Upper lobe of left lung (tissue), 6 donors: ENCODE results near the gene CUL2. TPM values are rescaled to one million over a fixed set of nuclear protein-coding genes. Genes with fewer than 3 reads are reported as not detected.

Experiments used
- ATAC-seq, 2 donors: fragments of 200-7000 bp; cut with Tn5 transposase; one replicate each; pipeline ENCODE4 v1.9.1; 2022; ENCODE audit warnings: mild to moderate bottlenecking in 2 of 2, moderate library complexity in 2 of 2; ENCODE audit not compliant: low FRiP score in 2 of 2
- DNase-seq, 2 donors: peaks; one replicate each; pipeline ENCODE4 v3.0.0-alpha.2; 2019 to 2020
- H3K27ac ChIP-seq, 4 donors: fragments of 200-600 bp; sonication (generic); one replicate each; pipeline ENCODE4 v1.5.1; 2016 to 2019
- H3K27me3 ChIP-seq, 4 donors: fragments of 200-600 bp; sonication (generic); one replicate each; pipeline ENCODE4 v1.5.1; 2017 to 2019
- H3K36me3 ChIP-seq, 4 donors: fragments of 200-600 bp; sonication (generic); one replicate each; pipeline ENCODE4 v1.5.1; 2016 to 2019
- H3K4me1 ChIP-seq, 4 donors: fragments of 200-600 bp; sonication (generic); one replicate each; pipeline ENCODE4 v1.5.1; 2018 to 2019
- H3K4me3 ChIP-seq, 4 donors: fragments of 200-600 bp; sonication (generic); one replicate each; pipeline ENCODE4 v1.5.1; 2017 to 2019; ENCODE audit warnings: mild to moderate bottlenecking in 2 of 4, moderate library complexity in 1 of 4
- H3K9me3 ChIP-seq, 4 donors: fragments of 200-600 bp; sonication (generic); one replicate each; pipeline ENCODE4 v1.5.1; 2018 to 2019
- EP300 ChIP-seq, 4 donors: sonication (generic); formaldehyde crosslinking; IDR thresholded peaks; one replicate each; pipeline ENCODE4 v1.5.1; 2017; ENCODE audit warnings: antibody characterized with exemption in 4 of 4, control low read depth in 2 of 4
- POLR2A ChIP-seq, 4 donors: fragments of 450-650 bp; IDR thresholded peaks; one replicate each; pipeline ENCODE4 v1.5.1; 2016 to 2017; ENCODE audit warnings: antibody characterized with exemption in 4 of 4, mild to moderate bottlenecking in 2 of 4
- POLR2AphosphoS5 ChIP-seq, 2 donors: sonication (generic); formaldehyde crosslinking; IDR thresholded peaks; one replicate each; pipeline ENCODE4 v1.5.1; 2017; ENCODE audit warnings: antibody characterized with exemption in 2 of 2
- WGBS, 2 donors: methylation state at CpG; one replicate each; pipeline ENCODE4 v1.1.5; 2017 to 2018; 5-methylcytosine and 5-hydroxymethylcytosine counted together
- total RNA-seq, 6 donors: library from RNA; depleted of rRNA in 4 of 6; stranded (reverse); fragments of >200 nt in 4 of 6; gene quantifications; one replicate each; pipeline versions ENCODE4 v1.1.0 to v1.2.1, GENCODE V29; 2016 to 2021
- TF ChIP-seq, protein P1 (sequence below), 6 experiments: fragments of 450-650 bp in 4 of 6; fragments of 200-600 bp in 2 of 6; sonication (generic) in 2 of 6; IDR thresholded peaks; one replicate each; pipeline ENCODE4 v1.5.1; 2016 to 2019; ENCODE audit warnings: antibody characterized with exemption in 6 of 6
- donor health status: DM: no; HTN: no; CAD: no; lungs with moderate emphysema.
- donor health status: DM: no; HTN: yes; CAD: no; lungs with severe emphysema.

The CUL2 gene
- total RNA-seq, 6 donors from 2014 or later = 11.8 to 30.7 (median 19.7) TPM

DNA sequence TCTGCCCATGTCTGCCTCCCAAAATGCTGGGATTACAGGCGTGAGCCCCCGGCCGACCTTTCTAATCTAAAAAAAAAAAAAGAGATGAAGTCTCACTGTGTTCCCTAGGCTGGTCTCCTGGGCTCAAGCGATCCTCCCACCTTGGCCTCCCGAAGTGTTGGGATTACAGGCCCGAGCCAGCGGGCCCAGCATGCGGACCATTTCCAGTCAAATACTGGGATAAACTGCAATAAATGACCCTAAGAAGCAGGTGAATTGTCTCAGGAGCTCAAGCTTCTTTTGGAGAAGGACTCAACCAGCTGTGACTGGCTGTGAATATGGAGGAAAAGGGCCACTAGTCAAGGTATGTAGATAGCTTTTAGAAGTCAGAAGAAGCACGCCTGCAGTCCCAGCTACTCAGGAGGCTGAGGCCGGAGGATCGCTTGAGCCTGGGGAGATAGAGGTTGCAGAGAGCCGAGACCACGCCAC, 36.0 kb upstream of the CUL2 start:
- Histone ChIP-seq H3K27me3 (no peaks in the 10 kb centered on the region), H3K9me3 (no peaks in the 10 kb centered on the region), H3K27ac (peak overlapping the region; percentile 99 to 100 (median 100)), H3K4me3 (peak overlapping the region; percentile 15 to 75 (median 67)), H3K36me3 (no peaks in the 10 kb centered on the region), H3K4me1 (peaks cover 12 to 38% (median 22%) of the 10 kb centered on the region in 4 donors)
- DNase-seq (no peak), ATAC-seq (no peak)
- WGBS, 2 donors = 73% methylated on average over 12 to 13 of the region's 13 CpGs
- TF ChIP-seq, protein P1, sequence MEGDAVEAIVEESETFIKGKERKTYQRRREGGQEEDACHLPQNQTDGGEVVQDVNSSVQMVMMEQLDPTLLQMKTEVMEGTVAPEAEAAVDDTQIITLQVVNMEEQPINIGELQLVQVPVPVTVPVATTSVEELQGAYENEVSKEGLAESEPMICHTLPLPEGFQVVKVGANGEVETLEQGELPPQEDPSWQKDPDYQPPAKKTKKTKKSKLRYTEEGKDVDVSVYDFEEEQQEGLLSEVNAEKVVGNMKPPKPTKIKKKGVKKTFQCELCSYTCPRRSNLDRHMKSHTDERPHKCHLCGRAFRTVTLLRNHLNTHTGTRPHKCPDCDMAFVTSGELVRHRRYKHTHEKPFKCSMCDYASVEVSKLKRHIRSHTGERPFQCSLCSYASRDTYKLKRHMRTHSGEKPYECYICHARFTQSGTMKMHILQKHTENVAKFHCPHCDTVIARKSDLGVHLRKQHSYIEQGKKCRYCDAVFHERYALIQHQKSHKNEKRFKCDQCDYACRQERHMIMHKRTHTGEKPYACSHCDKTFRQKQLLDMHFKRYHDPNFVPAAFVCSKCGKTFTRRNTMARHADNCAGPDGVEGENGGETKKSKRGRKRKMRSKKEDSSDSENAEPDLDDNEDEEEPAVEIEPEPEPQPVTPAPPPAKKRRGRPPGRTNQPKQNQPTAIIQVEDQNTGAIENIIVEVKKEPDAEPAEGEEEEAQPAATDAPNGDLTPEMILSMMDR (IDR thresholded peaks at IDR 0.05) = no peak
- TF ChIP-seq POLR2A (IDR thresholded peaks at IDR 0.05) (no peak), POLR2AphosphoS5 (IDR thresholded peaks at IDR 0.05) (no peak), EP300 (IDR thresholded peaks at IDR 0.05) (no peak)

DNA sequence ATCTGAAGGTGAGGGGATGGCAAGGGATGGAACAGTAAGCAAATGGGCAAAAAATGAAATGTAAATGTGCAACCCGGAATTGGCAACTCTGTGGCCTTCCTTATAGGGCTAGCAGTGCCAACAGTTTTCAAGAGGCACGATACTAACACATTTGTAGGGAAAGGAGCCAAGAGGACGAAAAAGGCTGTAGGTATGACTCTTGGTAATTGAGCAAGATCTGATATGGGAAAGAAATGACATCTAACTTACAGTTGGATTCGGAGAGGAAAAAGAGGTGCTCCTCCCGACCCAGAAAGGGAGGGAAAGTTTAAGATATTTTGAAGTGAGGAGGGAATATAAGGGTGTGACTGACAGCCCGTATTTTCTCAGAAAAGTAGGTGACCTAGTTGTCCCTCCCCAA, 34.4 kb upstream of the CUL2 start:
- peak overlapping the region in 2 of 4 donors; percentile 19 to 27 for H3K27ac ChIP-seq
- H3K4me1 ChIP-seq = peaks cover 10 to 29% (median 12%) of the 10 kb centered on the region in 4 donors
- H3K9me3 ChIP-seq = no peaks in the 10 kb centered on the region
- ATAC-seq (no peak), DNase-seq (peak in 1 of 2 donors; percentile 45)
- no peaks in the 10 kb centered on the region for H3K27me3 ChIP-seq
- H3K36me3 ChIP-seq = no peaks in the 10 kb centered on the region
- H3K4me3 ChIP-seq = no peak overlapping the region
- WGBS, 2 donors = 63 to 70% methylated on average over 6 of the region's 6 CpGs
- no peak for TF ChIP-seq POLR2A (IDR thresholded peaks at IDR 0.05)
- TF ChIP-seq POLR2AphosphoS5 (IDR thresholded peaks at IDR 0.05) = no peak
- TF ChIP-seq, protein P1 (IDR thresholded peaks at IDR 0.05) = no peak
- TF ChIP-seq EP300 (IDR thresholded peaks at IDR 0.05) = no peak

DNA sequence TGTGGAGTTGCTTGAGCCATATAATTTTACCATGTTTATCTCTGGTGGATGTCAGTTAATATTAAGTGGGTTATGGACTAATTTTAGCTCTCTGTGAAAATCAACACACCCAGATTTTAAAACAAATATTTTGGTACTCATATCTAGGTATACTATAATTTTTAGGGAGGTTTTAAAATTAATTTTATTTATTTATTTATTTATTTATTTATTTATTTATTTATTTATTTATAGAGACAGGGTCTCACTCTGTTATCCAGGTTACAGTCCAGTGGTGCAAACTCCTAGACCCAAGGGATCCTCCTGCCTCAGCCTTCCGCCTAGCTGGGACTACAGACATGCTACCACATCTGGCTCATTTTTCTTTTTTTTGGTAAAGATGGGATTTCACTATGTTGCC, 29.2 kb upstream of the CUL2 start:
- 74 to 90% methylated on average over 1 of the region's 1 CpG for WGBS, 2 donors
- TF ChIP-seq EP300 (IDR thresholded peaks at IDR 0.05) (no peak), POLR2AphosphoS5 (IDR thresholded peaks at IDR 0.05) (no peak), POLR2A (IDR thresholded peaks at IDR 0.05) (no peak)
- TF ChIP-seq, protein P1 (IDR thresholded peaks at IDR 0.05) = no peak

GRCh38 chr10:35112571-35112970, 22.4 kb upstream of the CUL2 start:
- no peak for TF ChIP-seq POLR2AphosphoS5 (IDR thresholded peaks at IDR 0.05)
- TF ChIP-seq EP300 (IDR thresholded peaks at IDR 0.05) = no peak
- no peak for TF ChIP-seq POLR2A (IDR thresholded peaks at IDR 0.05)
- TF ChIP-seq, protein P1 (IDR thresholded peaks at IDR 0.05) = no peak
- H3K4me3 ChIP-seq = no peak overlapping the region
- 84 to 91% methylated on average over 4 of the region's 4 CpGs for WGBS, 2 donors
- H3K4me1 ChIP-seq = no peaks in the 10 kb centered on the region
- no peaks in the 10 kb centered on the region for H3K27me3 ChIP-seq
- no peaks in the 10 kb centered on the region for H3K36me3 ChIP-seq
- no peak overlapping the region for H3K27ac ChIP-seq
- H3K9me3 ChIP-seq = no peaks in the 10 kb centered on the region
- no peak for ATAC-seq
- no peak for DNase-seq

More for the DNA sequence above, 29.2 kb upstream of the CUL2 start:
- H3K9me3 ChIP-seq = no peaks in the 10 kb centered on the region
- H3K27ac ChIP-seq = no peak overlapping the region
- H3K27me3 ChIP-seq = no peaks in the 10 kb centered on the region
- H3K4me3 ChIP-seq = no peak overlapping the region
- no peaks in the 10 kb centered on the region for H3K36me3 ChIP-seq
- ATAC-seq (no peak), DNase-seq (no peak)
- H3K4me1 ChIP-seq = peaks cover 0 to 6% (median 0%) of the 10 kb centered on the region in 4 donors

GRCh38 chr10:35103882-35104281, 13.7 kb upstream of the CUL2 start:
- H3K4me3 ChIP-seq = no peak overlapping the region
- H3K9me3 ChIP-seq = no peaks in the 10 kb centered on the region
- TF ChIP-seq POLR2A (IDR thresholded peaks at IDR 0.05) (no peak), EP300 (IDR thresholded peaks at IDR 0.05) (no peak), POLR2AphosphoS5 (IDR thresholded peaks at IDR 0.05) (no peak)
- TF ChIP-seq, protein P1 (IDR thresholded peaks at IDR 0.05) = no peak
- DNase-seq (no peak), ATAC-seq (no peak)
- H3K27ac ChIP-seq = no peak overlapping the region
- no peaks in the 10 kb centered on the region for H3K36me3 ChIP-seq
- no peaks in the 10 kb centered on the region for H3K4me1 ChIP-seq
- WGBS, 2 donors = 62 to 80% methylated on average over 6 to 7 of the region's 7 CpGs
- no peaks in the 10 kb centered on the region for H3K27me3 ChIP-seq
